Uterus (tissue), 4 donors: ENCODE measurements around the gene SLC16A1. TPM values are rescaled to one million over a fixed set of nuclear protein-coding genes. Genes with fewer than 3 reads are reported as not detected.
"Not testable (repeated sequence)": the region's sequence is repeated elsewhere in the genome, so short reads cannot be mapped to it uniquely, and the experiment has no call there.

ENCODE experiments used
- DNase-seq, 2 donors: peaks; one replicate each; pipeline ENCODE4 v3.0.0-alpha.2; 2019 to 2020
- H3K27ac ChIP-seq, 2 donors: fragments of 200-600 bp; sonication (generic); 1 replicate in 1 of 2; 2 replicates in 1 of 2; pipeline ENCODE4 v1.5.1; 2016 to 2018
- H3K27me3 ChIP-seq, 2 donors: fragments of 200-600 bp; sonication (generic); one replicate each; pipeline ENCODE4 v1.5.1; 2018 to 2019; ENCODE audit warnings: control low read depth in 1 of 2
- H3K36me3 ChIP-seq, 2 donors: fragments of 200-600 bp; sonication (generic); one replicate each; pipeline ENCODE4 v1.5.1; 2019; ENCODE audit warnings: control low read depth in 1 of 2
- H3K4me1 ChIP-seq, 2 donors: fragments of 200-600 bp; sonication (generic); one replicate each; pipeline ENCODE4 v1.5.1; 2018 to 2019; ENCODE audit warnings: control low read depth in 1 of 2
- H3K4me3 ChIP-seq, 2 donors: fragments of 200-600 bp; sonication (generic); 1 replicate in 1 of 2; 2 replicates in 1 of 2; pipeline ENCODE4 v1.5.1; 2018 to 2019; ENCODE audit warnings: mild to moderate bottlenecking in 1 of 2
- H3K9me3 ChIP-seq, 2 donors: fragments of 200-600 bp; sonication (generic); one replicate each; pipeline ENCODE4 v1.5.1; 2019; ENCODE audit warnings: control low read depth in 1 of 2
- CTCF ChIP-seq, 4 experiments: fragments of 200-600 bp in 2 of 4; fragments of 450-650 bp in 2 of 4; sonication (generic) in 2 of 4; IDR thresholded peaks; one replicate each; pipeline ENCODE4 v1.5.1; 2016 to 2019; ENCODE audit warnings: antibody characterized with exemption in 4 of 4, mild to moderate bottlenecking in 2 of 4, moderate library complexity in 1 of 4
- POLR2A ChIP-seq, 2 donors: fragments of 450-650 bp; IDR thresholded peaks; one replicate each; pipeline ENCODE4 v1.6.1; 2016; ENCODE audit warnings: antibody characterized with exemption in 2 of 2, mild to moderate bottlenecking in 1 of 2, moderate library complexity in 1 of 2
- intact Hi-C: fragments of 100-400 bp; cut with DNase I; formaldehyde crosslinking; loops from one replicate; pipeline ENCODE4 v1.15.1; 2023; ENCODE audit warnings: low total_unique reads
- total RNA-seq, 4 donors: library from RNA; depleted of rRNA in 3 of 4; stranded (reverse); fragments of >200 nt in 3 of 4; gene quantifications; one replicate each; pipeline versions ENCODE4 v1.1.0 to v1.2.4, GENCODE V29; 2014 to 2023
- donor health status: DM: yes; HTN: yes; CAD: no.

Gene SLC16A1
- total RNA-seq, 4 donors from 2014 or later, result 12.6 to 76.3 (median 39.5) TPM

- H3K27ac ChIP-seq, result no peak overlapping the region
- H3K27me3 ChIP-seq, result no peaks in the 10 kb centered on the region
- no peaks in the 10 kb centered on the region for H3K4me1 ChIP-seq
- intact Hi-C loops, result no loop called here
- no peak overlapping the region for H3K4me3 ChIP-seq
- H3K9me3 ChIP-seq, result no peaks in the 10 kb centered on the region
- no peaks in the 10 kb centered on the region for H3K36me3 ChIP-seq
- DNase-seq, result no peak
- no peak for TF ChIP-seq POLR2A (IDR thresholded peaks at IDR 0.05)
- TF ChIP-seq CTCF (IDR thresholded peaks at IDR 0.05), result no peak
These were observed 62.0 kb downstream of the SLC16A1 start for GRCh38 chr1:112894010-112894292.

DNA sequence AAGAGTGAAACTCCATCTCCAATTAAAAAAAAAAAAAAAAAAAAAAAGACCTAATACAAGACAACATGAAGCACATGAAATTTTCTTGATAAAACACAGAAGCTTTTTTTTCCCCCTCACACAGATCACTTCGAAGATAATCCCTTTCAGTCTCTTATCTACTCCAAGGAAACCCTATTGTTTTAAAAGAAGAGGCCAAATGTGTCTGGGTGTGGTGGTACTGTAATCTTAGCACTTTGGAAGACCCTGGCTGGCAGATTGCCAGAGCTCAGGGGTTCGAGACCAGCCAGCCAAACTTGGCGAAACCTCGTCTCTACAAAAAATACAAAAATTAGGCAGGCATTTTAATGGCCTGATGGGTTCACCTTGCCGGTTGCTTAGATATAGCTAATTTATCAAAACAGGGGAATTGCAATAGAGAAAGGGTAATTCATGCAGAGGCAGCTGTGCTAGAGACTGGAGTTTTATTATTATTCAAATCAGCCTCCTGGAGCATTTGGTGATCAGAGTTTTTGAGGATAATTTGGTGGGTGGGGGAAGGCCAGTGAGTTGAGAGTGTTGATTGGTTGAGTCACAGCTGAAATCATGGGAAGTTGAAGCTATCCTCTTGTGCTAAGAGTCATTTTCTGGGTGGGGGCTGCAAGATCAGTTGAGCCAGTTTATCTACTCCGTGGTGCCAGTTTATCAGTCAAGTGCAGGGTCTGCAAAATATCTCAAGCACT, 62.5 kb downstream of the SLC16A1 start:
- Histone ChIP-seq H3K4me1 (no peaks in the 10 kb centered on the region), H3K27ac (no peak overlapping the region), H3K9me3 (no peaks in the 10 kb centered on the region), H3K27me3 (no peaks in the 10 kb centered on the region), H3K4me3 (no peak overlapping the region), H3K36me3 (no peaks in the 10 kb centered on the region)
- no peak for DNase-seq
- intact Hi-C loops, result no loop called here
- TF ChIP-seq POLR2A (IDR thresholded peaks at IDR 0.05) (no peak), CTCF (IDR thresholded peaks at IDR 0.05) (no peak)

GRCh38 chr1:112889906-112890305, 66.1 kb downstream of the SLC16A1 start:
- H3K4me3 ChIP-seq, DNase-seq, H3K4me1 ChIP-seq, H3K36me3 ChIP-seq, H3K27me3 ChIP-seq, H3K9me3 ChIP-seq, H3K27ac ChIP-seq: not testable (repeated sequence)
- intact Hi-C loops, result loop anchor here (10.0 kb wide), 1 partner anchor 155 kb away; no protein-coding TSS in a partner anchor

DNA sequence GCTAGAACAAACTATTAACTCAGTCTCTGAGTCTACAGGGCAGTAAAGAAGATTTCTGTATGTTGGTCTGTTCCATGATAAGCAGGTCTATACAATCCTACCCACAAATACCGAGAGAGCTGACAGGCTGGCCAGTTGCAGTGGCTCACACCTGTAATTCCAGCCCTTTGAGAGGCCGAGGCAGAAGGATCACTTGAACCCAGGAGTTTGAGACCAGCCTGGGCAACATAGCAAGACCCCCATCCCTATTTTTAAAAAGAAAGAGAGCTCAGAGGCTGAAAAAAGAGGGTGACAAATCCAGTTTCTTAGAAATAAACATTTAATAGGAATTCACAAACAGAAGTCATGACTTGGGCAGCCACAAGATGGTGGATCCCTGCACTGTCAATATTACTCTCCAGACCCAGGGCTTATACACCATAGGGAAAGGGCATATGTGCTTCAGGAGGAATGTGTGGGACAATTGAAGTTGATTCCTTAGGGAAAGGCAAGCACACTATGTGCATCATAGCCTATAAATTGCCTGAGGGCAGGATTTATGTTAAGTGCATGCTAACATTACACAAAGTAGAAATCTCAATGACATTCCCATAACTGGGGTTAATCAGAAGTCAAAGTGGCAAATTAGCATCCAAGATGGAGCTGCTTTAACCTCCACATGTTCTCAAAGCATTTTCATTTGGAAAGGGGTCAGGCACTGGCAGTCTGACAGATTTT, 66.8 kb downstream of the SLC16A1 start:
- TF ChIP-seq CTCF (IDR thresholded peaks at IDR 0.05) (no peak), POLR2A (IDR thresholded peaks at IDR 0.05) (no peak)
- H3K36me3 ChIP-seq, result no peaks in the 10 kb centered on the region
- H3K4me3 ChIP-seq, result no peak overlapping the region
- no peaks in the 10 kb centered on the region for H3K9me3 ChIP-seq
- DNase-seq, result no peak
- H3K27me3 ChIP-seq, result no peaks in the 10 kb centered on the region
- H3K4me1 ChIP-seq, result no peaks in the 10 kb centered on the region
- no peak overlapping the region for H3K27ac ChIP-seq
- intact Hi-C loops, result loop anchor here (10.0 kb wide), 1 partner anchor 156 kb away; no protein-coding TSS in a partner anchor

- Histone ChIP-seq H3K4me3 (no peak overlapping the region), H3K36me3 (no peaks in the 10 kb centered on the region), H3K27me3 (no peaks in the 10 kb centered on the region), H3K4me1 (no peaks in the 10 kb centered on the region), H3K9me3 (no peaks in the 10 kb centered on the region), H3K27ac (no peak overlapping the region)
- intact Hi-C loops, result loop anchor here (10.0 kb wide), 1 partner anchor 156 kb away; no protein-coding TSS in a partner anchor
- no peak for DNase-seq
- no peak for TF ChIP-seq POLR2A (IDR thresholded peaks at IDR 0.05)
- no peak for TF ChIP-seq CTCF (IDR thresholded peaks at IDR 0.05)
These were observed 67.4 kb downstream of the SLC16A1 start for GRCh38 chr1:112888630-112889029.
